ENCODE measurements around the gene PRKCH. TPM values are rescaled to one million over a fixed set of nuclear protein-coding genes. Genes with fewer than 3 reads are reported as not detected.

The PRKCH gene
- polyA plus RNA-seq, 1 donor from 2014 or later, result 2.0 TPM

DNA sequence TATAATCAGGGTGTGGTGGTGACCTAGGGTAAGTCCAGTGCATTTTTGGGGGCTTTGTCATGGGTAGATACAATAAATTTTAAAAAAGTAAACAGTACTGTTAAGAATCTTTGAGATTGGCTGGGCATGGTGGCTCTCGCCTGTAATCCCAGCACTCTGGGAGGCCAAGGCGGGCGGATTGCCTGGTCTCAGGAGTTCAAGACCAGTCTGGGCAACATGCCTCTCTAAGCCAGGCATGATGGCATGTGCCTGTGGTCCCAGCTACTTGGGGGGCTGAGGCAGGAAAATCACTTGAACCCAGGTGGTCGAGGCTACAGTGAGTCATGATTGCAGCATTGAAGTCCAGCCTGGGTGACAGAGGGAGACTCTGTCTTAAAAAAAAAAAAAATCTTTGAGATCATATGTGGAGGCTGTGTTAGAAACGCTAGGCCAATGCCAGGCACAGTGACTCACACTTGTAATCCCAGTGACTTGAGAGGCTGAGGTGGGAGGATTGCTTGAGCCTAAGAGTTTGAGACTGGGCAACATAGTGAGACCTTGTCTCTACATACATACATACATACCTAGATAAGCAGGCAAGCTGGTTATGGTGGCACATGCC is 67.7 kb downstream of the PRKCH start:
- Histone ChIP-seq H3K27me3 (ENCODE audit: insufficient read depth, low read depth, low read length) (no peaks in the 10 kb centered on the region), H3F3A (ENCODE audit: insufficient read depth, low read length, poor library complexity, severe bottlenecking) (no peaks in the 10 kb centered on the region), H3K9me2 (ENCODE audit: insufficient read depth, low read length) (no peaks in the 10 kb centered on the region), H3K9me3 (ENCODE audit: low read length) (no peaks in the 10 kb centered on the region), H4K20me1 (ENCODE audit: insufficient read depth) (no peaks in the 10 kb centered on the region), H2AFZ (ENCODE audit: low read depth, low read length) (no peak overlapping the region), H3K36me3 (ENCODE audit: insufficient read depth, low read length) (no peaks in the 10 kb centered on the region), H3K9ac (ENCODE audit: low read length) (no peak overlapping the region), H3K79me2 (replicated peaks; ENCODE audit: insufficient read depth, low read length) (no peaks in the 10 kb centered on the region), H3K27ac (ENCODE audit: low read length) (no peak overlapping the region), H3K4me2 (ENCODE audit: low read length) (no peak overlapping the region), H3K4me3 (ENCODE audit: low read length) (no peak overlapping the region)
- TF ChIP-seq, protein P1, sequence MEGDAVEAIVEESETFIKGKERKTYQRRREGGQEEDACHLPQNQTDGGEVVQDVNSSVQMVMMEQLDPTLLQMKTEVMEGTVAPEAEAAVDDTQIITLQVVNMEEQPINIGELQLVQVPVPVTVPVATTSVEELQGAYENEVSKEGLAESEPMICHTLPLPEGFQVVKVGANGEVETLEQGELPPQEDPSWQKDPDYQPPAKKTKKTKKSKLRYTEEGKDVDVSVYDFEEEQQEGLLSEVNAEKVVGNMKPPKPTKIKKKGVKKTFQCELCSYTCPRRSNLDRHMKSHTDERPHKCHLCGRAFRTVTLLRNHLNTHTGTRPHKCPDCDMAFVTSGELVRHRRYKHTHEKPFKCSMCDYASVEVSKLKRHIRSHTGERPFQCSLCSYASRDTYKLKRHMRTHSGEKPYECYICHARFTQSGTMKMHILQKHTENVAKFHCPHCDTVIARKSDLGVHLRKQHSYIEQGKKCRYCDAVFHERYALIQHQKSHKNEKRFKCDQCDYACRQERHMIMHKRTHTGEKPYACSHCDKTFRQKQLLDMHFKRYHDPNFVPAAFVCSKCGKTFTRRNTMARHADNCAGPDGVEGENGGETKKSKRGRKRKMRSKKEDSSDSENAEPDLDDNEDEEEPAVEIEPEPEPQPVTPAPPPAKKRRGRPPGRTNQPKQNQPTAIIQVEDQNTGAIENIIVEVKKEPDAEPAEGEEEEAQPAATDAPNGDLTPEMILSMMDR (IDR thresholded peaks at IDR 0.05; ENCODE audit: poor library complexity, severe bottlenecking), result no peak
- TF ChIP-seq TAF1 (IDR thresholded peaks at IDR 0.05; ENCODE audit: low read depth) (no peak), RAD21 (conservative IDR thresholded peaks at IDR 0.05) (no peak), MXI1 (conservative IDR thresholded peaks at IDR 0.05; ENCODE audit: poor library complexity, severe bottlenecking) (no peak), EP300 (conservative IDR thresholded peaks at IDR 0.05; ENCODE audit: poor library complexity, severe bottlenecking) (no peak), SMC3 (conservative IDR thresholded peaks at IDR 0.05; ENCODE audit: poor library complexity) (no peak), EZH2 (IDR thresholded peaks at IDR 0.05; ENCODE audit: borderline replicate concordance, insufficient read depth, low read length, poor library complexity, severe bottlenecking) (no peak), POLR2AphosphoS5 (IDR thresholded peaks at IDR 0.05) (no peak)
- TF ChIP-seq, protein P2, sequence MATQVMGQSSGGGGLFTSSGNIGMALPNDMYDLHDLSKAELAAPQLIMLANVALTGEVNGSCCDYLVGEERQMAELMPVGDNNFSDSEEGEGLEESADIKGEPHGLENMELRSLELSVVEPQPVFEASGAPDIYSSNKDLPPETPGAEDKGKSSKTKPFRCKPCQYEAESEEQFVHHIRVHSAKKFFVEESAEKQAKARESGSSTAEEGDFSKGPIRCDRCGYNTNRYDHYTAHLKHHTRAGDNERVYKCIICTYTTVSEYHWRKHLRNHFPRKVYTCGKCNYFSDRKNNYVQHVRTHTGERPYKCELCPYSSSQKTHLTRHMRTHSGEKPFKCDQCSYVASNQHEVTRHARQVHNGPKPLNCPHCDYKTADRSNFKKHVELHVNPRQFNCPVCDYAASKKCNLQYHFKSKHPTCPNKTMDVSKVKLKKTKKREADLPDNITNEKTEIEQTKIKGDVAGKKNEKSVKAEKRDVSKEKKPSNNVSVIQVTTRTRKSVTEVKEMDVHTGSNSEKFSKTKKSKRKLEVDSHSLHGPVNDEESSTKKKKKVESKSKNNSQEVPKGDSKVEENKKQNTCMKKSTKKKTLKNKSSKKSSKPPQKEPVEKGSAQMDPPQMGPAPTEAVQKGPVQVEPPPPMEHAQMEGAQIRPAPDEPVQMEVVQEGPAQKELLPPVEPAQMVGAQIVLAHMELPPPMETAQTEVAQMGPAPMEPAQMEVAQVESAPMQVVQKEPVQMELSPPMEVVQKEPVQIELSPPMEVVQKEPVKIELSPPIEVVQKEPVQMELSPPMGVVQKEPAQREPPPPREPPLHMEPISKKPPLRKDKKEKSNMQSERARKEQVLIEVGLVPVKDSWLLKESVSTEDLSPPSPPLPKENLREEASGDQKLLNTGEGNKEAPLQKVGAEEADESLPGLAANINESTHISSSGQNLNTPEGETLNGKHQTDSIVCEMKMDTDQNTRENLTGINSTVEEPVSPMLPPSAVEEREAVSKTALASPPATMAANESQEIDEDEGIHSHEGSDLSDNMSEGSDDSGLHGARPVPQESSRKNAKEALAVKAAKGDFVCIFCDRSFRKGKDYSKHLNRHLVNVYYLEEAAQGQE (IDR thresholded peaks at IDR 0.05; ENCODE audit: borderline replicate concordance), result no peak

- Histone ChIP-seq H3K36me3 (ENCODE audit: insufficient read depth, low read length) (no peaks in the 10 kb centered on the region), H4K20me1 (ENCODE audit: insufficient read depth) (no peaks in the 10 kb centered on the region), H3K9me3 (ENCODE audit: low read length) (no peaks in the 10 kb centered on the region), H3K9ac (ENCODE audit: low read length) (no peak overlapping the region), H3K27me3 (ENCODE audit: insufficient read depth, low read depth, low read length) (no peaks in the 10 kb centered on the region), H3K79me2 (replicated peaks; ENCODE audit: insufficient read depth, low read length) (no peaks in the 10 kb centered on the region), H3F3A (ENCODE audit: insufficient read depth, low read length, poor library complexity, severe bottlenecking) (no peaks in the 10 kb centered on the region), H3K9me2 (ENCODE audit: insufficient read depth, low read length) (no peaks in the 10 kb centered on the region), H3K4me3 (ENCODE audit: low read length) (no peak overlapping the region), H3K27ac (ENCODE audit: low read length) (no peak overlapping the region), H3K4me2 (ENCODE audit: low read length) (no peak overlapping the region), H2AFZ (ENCODE audit: low read depth, low read length) (no peak overlapping the region)
- no peak for TF ChIP-seq EP300 (conservative IDR thresholded peaks at IDR 0.05; ENCODE audit: poor library complexity, severe bottlenecking)
- TF ChIP-seq MXI1 (conservative IDR thresholded peaks at IDR 0.05; ENCODE audit: poor library complexity, severe bottlenecking), result no peak
- TF ChIP-seq SMC3 (conservative IDR thresholded peaks at IDR 0.05; ENCODE audit: poor library complexity), result no peak
Measured at GRCh38 chr14:61391119-61391518, 69.7 kb downstream of the PRKCH start.
